ENCODE measurements around the gene BBLN. TPM values are rescaled to one million over a fixed set of nuclear protein-coding genes. Genes with fewer than 3 reads are reported as not detected.
"Not testable (repeated sequence)": the region's sequence is repeated elsewhere in the genome, so short reads cannot be mapped to it uniquely, and the experiment has no call there.

BBLN gene
- total and polyA plus RNA-seq, 7 donors = 111 to 273 (median 158) TPM

GRCh38 chr9:128128836-128129590 is 31.1 kb upstream of the BBLN start:
- no peak for TF ChIP-seq EP300 (IDR thresholded peaks at IDR 0.05)
- TF ChIP-seq POLR2A (IDR thresholded peaks at IDR 0.05) = no peak
- no peak for TF ChIP-seq POLR2AphosphoS5 (IDR thresholded peaks at IDR 0.05)
- TF ChIP-seq CTCF (IDR thresholded peaks at IDR 0.05) = no peak

GRCh38 chr9:128129976-128130590 is 30.0 kb upstream of the BBLN start:
- DNase-seq = peak; percentile 80
- H3K9me3 ChIP-seq, H3K36me3 ChIP-seq, H3K4me3 ChIP-seq, H3K27me3 ChIP-seq, H3K27ac ChIP-seq: not testable (repeated sequence)
- peaks cover 0 to 35% (median 31%) of the 10 kb centered on the region in 4 donors for H3K4me1 ChIP-seq
- TF ChIP-seq CTCF (IDR thresholded peaks at IDR 0.05) = peak in 1 of 4 experiments; percentile 51
- intact Hi-C loops (cut with DNase I) = loop anchor here (5.0 kb wide), 2 partner anchors 62 to 148 kb away; partner anchors contain the start of genes CIZ1 and EEIG1
- 26 to 31% methylated on average over 12 of the region's 12 CpGs for WGBS, 2 donors

More at GRCh38 chr9:128128836-128129590, 31.1 kb upstream of the BBLN start:
- Histone ChIP-seq H3K36me3 (peaks cover 0 to 9% (median 7%) of the 10 kb centered on the region in 4 donors), H3K9me3 (no peaks in the 10 kb centered on the region), H3K27me3 (no peaks in the 10 kb centered on the region), H3K27ac (peak overlapping the region; percentile 90 to 97 (median 92)), H3K4me3 (peak overlapping the region; percentile 76 to 99 (median 96)), H3K4me1 (peaks cover 0 to 39% (median 35%) of the 10 kb centered on the region in 4 donors)
- no peak for DNase-seq
- 64% methylated on average over 29 of the region's 29 CpGs for WGBS, 2 donors
- intact Hi-C loops (cut with DNase I) = loop anchor here (5.0 kb wide), 2 partner anchors 63 to 147 kb away; partner anchors contain the start of genes CIZ1 and EEIG1

- H3K27ac ChIP-seq; DNase-seq; H3K36me3 ChIP-seq; intact Hi-C loops (cut with DNase I); H3K27me3 ChIP-seq; H3K9me3 ChIP-seq; H3K4me3 ChIP-seq: not testable (repeated sequence)
- H3K4me1 ChIP-seq = peaks cover 0 to 29% (median 25%) of the 10 kb centered on the region in 4 donors
- whole genome bisulfite sequencing, 2 donors = 65 to 77% methylated on average over 7 of the region's 7 CpGs
Observed at GRCh38 chr9:128130651-128131050, 29.4 kb upstream of the BBLN start.

- peaks cover 0 to 22% (median 18%) of the 10 kb centered on the region in 4 donors for H3K4me1 ChIP-seq
- H3K27me3 ChIP-seq; H3K4me3 ChIP-seq; DNase-seq; intact Hi-C loops (cut with DNase I); H3K9me3 ChIP-seq; H3K36me3 ChIP-seq; H3K27ac ChIP-seq: not testable (repeated sequence)
- 91 to 92% methylated on average over 8 of the region's 8 CpGs for WGBS, 2 donors
Observed at GRCh38 chr9:128131346-128131745, 28.7 kb upstream of the BBLN start.

- H3K36me3 ChIP-seq; H3K27ac ChIP-seq; H3K27me3 ChIP-seq; DNase-seq; H3K4me3 ChIP-seq; H3K9me3 ChIP-seq; intact Hi-C loops (cut with DNase I): not testable (repeated sequence)
- 7 to 40% methylated on average over 8 of the region's 8 CpGs for WGBS, 2 donors
- H3K4me1 ChIP-seq = peaks cover 0 to 14% (median 11%) of the 10 kb centered on the region in 4 donors
Observed at GRCh38 chr9:128132139-128132538, 27.9 kb upstream of the BBLN start.

- DNase-seq; H3K4me3 ChIP-seq; intact Hi-C loops (cut with DNase I); H3K36me3 ChIP-seq; H3K9me3 ChIP-seq; H3K4me1 ChIP-seq; H3K27ac ChIP-seq; H3K27me3 ChIP-seq: not testable (repeated sequence)
- 75 to 81% methylated on average over 8 of the region's 8 CpGs for WGBS, 2 donors
Observed at GRCh38 chr9:128135561-128135960, 24.5 kb upstream of the BBLN start.

Measured in sigmoid colon (tissue), 7 donors.